CD1c-positive myeloid dendritic cell (primary cell): ENCODE measurements around the gene DNAI1.
A peak's percentile ranks its signal among the peaks of the same experiment; 100 is the strongest.
"Not testable (repeated sequence)": the region's sequence is repeated elsewhere in the genome, so short reads cannot be mapped to it uniquely, and the experiment has no call there.

Source experiments
- DNase-seq: peaks from one replicate; pipeline ENCODE4 v3.0.0-alpha.2; 2016; ENCODE audit errors: extremely low spot score

Gene DNAI1

DNA sequence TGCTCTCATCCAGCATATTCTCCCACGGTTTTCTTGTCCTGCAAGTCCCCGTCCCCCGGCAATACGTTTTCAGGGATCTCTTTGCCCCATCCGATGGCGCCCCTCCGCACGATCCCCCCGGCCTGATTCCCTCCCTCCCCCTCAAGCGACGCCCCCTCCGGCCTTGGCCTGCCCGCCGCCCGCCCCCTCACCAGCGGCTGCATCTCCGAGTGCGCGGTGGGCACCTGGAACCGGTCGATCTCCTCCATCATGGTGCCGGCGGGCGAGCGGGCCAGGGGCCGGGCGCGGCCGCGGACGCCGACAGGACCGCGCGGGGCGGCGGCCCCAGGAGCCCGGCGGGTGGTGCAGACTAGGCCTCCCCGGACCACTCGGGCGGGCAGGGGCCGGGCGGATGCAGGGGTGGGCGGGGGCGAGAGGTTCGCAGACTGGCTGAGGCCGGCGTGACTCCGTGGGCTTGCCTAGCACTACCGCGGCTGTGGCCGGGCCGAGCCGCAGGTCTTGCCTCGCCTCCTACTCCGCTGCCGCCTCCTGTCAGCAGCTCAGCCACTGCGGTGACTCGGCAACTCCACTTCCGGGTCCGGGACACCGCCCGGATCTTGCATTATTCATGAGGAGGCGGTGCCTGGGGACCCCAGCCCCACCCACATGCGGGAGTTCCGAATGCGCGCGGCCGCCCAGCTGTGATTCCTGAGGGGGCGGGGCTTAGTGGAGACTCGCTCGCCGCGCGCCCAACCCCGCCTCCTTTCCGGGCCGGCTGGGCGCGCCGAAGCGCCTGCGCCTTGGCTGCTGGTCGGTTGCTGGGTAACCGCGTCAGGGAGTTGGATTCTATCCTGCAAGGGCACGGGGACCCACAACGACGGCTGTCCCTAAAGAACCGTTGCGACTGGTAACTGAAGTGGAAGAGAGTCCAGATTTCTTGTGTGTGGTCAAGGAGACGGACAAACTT lies at the start of gene DNAI1, which contains the start of gene FAM219A:
Gene DNAI1, plus strand, starts transcription at position 793 of the 946 bp plus-strand sequence. CDS start 201 bp downstream, outside the sequence.
Gene FAM219A, minus strand, starts transcription at position 558 of the 946 bp plus-strand sequence. Its CDS starts 307 bp downstream, at position 251.
- peak; percentile 100 for DNase-seq

DNA sequence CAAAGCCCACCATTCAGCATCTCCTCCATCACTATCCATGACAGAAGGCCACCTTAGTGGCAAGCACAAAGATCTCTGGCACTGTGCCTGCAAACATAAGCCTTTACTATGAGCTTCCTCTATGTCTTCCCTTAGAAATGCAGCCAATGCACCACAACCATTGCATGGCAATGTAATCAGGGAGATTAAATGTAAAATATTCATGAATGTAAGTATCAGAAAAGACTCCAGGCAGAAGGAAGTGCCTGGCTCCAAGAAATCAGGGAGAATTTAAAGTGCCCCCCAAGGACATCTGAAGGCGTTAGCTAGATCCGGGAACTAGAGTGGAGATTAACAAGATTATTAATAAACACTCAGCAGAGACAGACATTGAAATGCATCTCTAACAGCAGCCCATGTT lies 49.5 kb upstream of the DNAI1 start:
- no peak for DNase-seq

- no peak for DNase-seq
Measured at GRCh38 chr9:34412336-34412735, 46.3 kb upstream of the DNAI1 start.

GRCh38 chr9:34413231-34413852 lies 45.3 kb upstream of the DNAI1 start:
- DNase-seq: peak; percentile 11

DNA sequence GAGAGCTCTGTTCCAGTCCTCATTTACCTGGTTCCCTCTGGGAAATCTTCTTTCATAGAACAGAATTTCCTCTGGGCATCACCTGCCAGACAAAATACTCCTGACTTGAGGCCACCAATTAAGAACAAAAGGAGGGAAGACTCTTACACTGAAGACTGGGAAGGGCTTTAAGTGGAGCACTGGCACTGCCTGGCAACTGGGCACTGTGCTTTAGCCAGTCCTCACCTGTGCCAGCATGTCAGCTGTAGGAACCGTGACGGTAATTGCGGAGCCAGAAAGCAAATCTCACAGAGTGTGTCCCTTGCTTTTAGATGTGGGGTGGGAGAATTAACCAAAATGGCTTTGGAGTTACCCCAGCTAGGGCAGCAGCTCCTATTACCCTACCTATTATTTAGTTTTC lies 40.9 kb upstream of the DNAI1 start:
- DNase-seq: no peak

DNA sequence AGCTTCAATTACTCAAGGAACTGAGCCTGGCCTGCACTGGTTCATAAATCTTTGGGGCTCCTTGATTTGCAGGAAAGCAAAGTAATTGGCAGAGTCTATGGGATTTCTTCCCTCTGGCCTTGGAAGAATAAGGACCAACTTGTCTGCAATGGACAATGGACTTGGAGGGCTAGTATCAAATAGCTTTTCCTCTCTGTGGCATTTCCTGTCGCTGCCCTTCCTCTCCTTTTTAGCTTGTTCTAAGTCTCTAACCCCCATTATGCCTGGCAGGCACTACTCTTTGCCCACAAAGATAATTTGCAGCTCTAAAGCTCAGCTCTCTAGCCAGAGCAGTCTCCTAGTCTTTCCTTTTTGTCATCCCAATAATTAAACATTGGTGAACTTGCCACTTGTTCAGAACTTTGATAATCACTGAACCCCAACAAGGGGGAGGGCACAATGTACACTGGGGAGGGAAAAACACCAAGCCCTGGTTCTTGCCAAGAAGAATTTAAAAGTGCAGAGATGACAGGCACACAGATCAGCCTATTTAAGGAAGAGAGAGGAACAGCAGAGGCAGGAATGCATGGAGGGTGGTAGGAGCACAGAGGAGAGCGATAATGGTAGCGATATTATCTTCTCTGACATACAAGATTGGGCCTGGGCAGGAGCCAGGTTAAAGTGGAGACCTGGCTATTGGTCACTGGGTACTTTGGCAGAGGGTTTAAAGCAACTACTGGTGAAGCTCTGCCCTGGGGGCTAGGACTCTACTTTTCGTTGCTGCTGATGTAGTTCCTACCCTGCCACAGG lies 38.7 kb upstream of the DNAI1 start:
- no peak for DNase-seq

DNA sequence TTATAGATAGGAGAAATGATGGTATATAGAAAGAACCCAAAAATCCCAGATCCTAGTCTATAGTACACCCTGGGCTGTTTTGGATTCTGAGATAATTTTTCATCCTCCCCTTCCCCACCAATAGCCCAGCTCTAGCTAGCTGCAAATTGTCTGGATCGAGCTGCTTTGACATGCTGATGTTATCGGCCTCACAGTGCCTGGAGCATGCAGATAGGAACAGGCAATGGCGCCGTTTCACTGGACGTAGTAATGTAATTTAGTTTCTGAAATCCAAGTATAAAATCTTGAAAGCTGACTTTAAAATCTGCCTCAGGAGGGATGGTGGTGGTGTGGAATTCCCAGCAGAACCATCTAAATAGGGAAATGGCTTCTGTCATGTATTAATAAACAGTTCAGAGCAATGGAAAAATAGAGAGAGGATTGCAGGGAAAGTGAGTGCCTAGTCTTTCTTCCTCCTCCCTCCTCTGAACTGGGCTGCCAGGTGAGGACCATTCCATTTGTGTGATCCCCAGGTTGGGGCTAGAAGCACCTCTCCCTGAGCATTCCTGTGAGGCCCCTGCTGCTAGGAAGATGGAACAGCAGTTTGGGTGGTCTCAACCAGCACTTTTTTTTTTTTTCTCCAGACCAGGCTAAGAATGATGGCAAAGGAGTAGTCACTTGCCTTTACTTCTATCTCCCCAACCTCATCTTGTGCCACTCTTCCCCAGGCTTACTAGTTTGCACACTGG lies 32.1 kb upstream of the DNAI1 start:
- no peak for DNase-seq

DNA sequence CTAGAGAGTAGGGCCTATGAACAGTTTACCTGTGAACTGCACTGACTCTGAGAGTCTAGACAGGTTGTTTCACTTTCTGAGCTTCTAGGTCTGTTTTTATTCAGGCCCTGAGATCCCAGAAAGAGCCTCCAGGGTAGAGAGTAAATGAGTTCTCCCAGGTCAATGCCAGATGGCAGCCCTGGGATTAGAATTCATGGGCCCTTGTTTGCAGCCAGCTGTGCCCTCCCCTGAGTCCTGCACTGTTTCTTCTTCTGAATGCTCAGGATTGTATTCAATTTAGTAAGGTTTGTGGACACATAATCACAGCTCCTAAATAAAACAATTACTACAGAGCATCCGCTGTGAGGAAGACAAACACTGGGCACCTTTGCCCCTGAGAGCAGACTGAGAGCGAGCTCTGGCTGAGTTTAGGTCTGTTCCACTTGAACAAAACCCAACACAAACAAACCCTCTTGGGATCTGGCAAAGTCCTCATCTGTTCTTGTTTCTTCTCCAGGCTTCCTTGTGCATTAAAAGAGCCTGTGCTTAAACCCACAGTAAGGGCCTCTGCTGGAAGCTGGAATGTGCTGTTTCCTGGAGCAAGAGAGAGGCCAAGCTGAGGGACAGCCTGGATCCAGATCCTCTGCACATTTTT lies 30.2 kb upstream of the DNAI1 start:
- DNase-seq: no peak

- DNase-seq: peak; percentile 16
Measured at GRCh38 chr9:34430843-34431437, 27.7 kb upstream of the DNAI1 start.

DNA sequence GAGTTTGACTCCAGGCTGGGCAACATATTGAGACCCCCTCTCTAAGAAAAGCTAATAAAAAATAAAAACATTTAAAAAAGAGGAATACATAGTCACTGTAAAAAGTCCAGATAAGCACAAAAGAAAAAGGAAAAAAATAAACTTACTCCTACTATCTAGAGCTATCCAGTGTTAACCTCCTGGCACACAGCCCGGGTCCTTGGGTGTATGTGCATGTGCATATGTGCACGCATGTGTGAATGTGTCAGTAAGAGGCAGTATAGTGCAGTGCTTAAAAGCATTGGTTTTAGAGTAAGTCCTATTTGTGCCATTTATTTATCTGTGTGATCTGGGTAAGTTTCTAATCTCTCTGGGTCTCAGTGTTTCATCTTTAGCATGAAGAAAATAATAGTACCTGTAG lies 26.9 kb upstream of the DNAI1 start:
- no peak for DNase-seq

- peak; percentile 81 for DNase-seq
Measured at GRCh38 chr9:34437006-34437925, 21.3 kb upstream of the DNAI1 start.

GRCh38 chr9:34437926-34438307 lies 20.7 kb upstream of the DNAI1 start:
- DNase-seq: not testable (repeated sequence)

DNA sequence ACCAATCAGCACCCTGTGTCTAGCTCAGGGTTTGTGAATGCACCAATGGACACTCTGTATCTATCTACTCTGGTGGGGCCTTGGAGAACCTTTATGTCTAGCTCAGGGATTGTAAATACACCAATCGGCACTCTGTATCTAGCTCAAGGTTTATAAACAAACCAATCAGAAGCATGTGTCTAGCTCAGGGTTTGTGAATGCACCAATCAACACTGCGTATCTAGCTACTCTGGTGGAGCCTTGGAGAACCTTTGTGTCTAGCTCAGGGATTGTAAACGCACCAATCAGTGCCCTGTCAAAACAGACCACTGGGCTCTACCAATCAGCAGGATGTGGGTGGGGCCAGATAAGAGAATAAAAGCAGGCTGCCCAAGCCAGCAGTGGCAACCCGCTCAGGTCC lies 20.1 kb upstream of the DNAI1 start:
- not testable (repeated sequence) for DNase-seq

DNA sequence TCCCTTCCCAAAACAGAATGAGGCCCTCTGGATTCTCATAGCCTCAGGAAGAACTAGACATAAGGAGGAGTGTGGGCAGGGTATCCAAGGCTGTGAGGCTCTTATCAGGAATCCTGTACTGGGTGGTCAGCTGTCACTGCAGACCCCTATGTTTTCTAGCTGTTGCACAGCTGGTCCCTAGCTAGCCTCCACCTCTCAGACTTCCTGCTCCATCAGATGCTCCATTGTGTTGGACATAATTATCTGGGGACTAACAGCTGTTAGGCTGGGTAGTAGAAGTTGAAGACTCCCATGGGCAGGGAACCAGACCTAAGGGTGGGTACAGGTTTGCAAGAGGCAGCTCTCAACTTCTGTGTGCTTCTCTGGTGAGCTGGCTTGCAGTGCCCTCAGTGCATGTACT lies 18.6 kb upstream of the DNAI1 start:
- no peak for DNase-seq

DNA sequence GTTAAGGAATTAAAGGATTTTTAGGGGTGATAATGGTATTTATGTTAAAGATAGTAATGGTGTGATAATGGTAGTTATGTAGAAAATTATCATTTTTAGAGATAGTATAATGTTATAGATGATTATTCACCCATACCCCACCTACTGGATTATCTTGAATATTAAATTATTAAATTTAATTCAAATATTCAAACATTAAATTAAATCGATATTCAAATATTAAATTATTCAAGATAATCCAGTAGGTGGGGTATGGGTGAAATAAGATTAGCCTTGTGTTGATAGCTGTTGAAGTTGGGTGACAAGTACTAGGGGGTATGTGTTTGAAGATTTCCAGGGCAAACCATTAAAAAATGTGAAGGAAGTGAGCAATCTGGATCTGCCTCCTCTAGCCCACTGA lies 15.8 kb upstream of the DNAI1 start:
- no peak for DNase-seq

- DNase-seq: no peak
Measured at GRCh38 chr9:34443533-34443932, 15.1 kb upstream of the DNAI1 start.

DNA sequence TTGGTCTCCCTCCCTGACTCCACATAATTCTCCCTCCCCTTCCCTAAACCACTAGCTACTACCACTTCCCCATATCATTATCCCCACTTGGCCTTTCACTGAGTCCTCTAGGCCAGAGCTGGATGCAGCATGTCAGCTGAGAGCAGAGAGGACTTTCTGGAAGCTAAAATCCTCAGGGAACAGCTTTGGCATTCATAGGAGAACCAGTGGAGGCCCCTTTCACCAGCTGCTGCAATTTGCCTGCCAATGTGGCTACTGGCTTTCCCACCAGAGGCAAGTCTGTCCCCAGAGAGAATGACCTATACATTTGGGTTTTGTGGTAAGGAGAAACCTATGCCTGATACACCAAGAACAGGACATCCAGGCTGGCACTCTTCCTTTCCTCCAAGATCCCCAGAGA lies 14.6 kb upstream of the DNAI1 start:
- no peak for DNase-seq

- DNase-seq: no peak
Measured at GRCh38 chr9:34446468-34446891, 12.1 kb upstream of the DNAI1 start.

- no peak for DNase-seq
Measured at GRCh38 chr9:34446951-34447350, 11.7 kb upstream of the DNAI1 start.
